Fibroblast of skin of abdomen (primary cell): ENCODE results near the gene UBL3.
A peak's percentile ranks its signal among the peaks of the same experiment; 100 is the strongest.

Source experiments
- DNase-seq: peaks from one replicate; pipeline ENCODE4 v3.0.0-alpha.2; 2013

The UBL3 gene

DNA sequence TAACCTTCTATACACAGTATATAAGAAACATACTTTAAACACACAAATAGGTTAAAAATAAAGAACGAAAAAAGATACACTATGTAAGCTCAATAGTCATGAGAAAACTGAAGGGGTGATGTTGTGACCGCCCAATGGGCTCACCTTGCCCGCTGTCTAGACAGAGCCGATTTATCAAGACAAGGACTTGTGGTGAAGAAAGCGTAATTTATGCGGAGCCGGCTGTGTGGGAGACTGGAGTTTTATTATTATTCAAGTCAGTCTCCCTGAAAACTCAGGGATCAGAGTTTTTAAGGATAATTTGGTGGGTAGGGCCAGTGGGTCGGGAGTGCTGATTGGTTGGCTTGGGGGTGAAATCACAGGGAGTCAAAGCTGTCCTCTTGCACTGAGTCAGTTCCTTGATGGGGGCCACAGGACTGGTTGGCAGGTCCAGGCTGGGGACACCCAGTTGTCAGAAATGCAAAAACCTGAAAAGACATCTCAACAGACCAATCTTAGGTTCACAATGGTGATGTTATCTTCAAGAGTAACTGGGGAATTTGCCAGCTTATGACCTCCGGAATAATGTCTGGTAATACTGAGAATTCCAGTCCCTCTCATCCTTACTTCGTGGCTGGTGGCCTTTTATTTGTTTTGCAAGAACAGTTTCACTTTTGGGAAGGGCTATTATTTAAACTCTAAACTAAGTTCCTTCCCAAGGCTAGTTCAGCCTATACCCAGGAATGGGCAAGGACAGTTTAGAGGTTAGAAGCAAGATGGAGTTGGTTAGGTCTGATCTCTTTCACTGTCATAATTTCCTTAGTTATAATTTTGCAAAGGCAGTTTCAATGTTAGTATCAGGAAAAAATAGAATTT is 96.6 kb downstream of the UBL3 start:
- no peak for DNase-seq

- no peak for DNase-seq
Measured at GRCh38 chr13:29752175-29752574, 98.2 kb downstream of the UBL3 start.

- no peak for DNase-seq
Measured at GRCh38 chr13:29750183-29750530, 100.3 kb downstream of the UBL3 start.

GRCh38 chr13:29749401-29750182 is 100.8 kb downstream of the UBL3 start:
- no peak for DNase-seq

DNA sequence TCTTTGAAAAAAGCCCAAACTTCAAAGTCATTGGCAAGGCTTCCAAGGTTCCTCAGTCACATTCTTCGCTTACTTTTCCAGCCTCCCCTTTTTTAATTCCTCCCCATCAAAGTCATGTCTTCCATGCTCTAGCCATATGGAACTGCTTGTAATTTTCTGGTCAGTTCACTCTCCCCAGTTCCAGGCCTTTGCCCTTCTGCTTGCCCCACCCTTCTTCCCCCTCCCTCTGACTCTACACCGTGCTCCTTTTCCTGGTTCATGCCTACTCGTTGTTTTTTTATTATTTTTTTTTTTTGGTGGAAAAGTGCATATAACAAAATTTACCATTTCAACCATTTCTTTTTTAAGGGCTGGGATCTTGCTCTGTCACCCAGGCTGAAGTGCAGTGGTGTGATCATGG is 102.3 kb downstream of the UBL3 start:
- DNase-seq, result no peak

GRCh38 chr13:29746148-29746677 is 104.2 kb downstream of the UBL3 start:
- no peak for DNase-seq

- no peak for DNase-seq
Measured at GRCh38 chr13:29745704-29746103, 104.7 kb downstream of the UBL3 start.

- DNase-seq, result peak; percentile 72
Measured at GRCh38 chr13:29743201-29743786, 107.1 kb downstream of the UBL3 start.

DNA sequence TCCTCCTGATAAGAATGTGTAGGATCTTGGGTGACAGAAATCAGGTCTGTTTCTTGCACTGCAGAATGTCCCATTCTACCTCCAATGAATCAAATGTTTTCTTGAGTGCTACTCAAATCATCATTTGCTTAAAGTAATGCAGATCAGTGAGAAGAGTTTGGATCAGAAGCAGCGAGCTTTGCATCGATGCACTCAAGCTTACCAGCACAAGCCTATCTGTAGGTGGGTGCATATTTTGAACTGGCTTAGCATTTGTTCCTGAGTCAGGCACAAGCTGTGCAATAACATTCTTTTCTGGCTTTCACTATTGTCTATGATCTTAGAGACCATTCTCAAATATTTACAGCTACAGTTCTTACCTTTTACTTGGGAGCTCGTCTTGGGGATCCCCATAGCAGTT is 109.5 kb downstream of the UBL3 start:
- DNase-seq, result no peak

GRCh38 chr13:29737061-29737460 is 113.4 kb downstream of the UBL3 start:
- no peak for DNase-seq

DNA sequence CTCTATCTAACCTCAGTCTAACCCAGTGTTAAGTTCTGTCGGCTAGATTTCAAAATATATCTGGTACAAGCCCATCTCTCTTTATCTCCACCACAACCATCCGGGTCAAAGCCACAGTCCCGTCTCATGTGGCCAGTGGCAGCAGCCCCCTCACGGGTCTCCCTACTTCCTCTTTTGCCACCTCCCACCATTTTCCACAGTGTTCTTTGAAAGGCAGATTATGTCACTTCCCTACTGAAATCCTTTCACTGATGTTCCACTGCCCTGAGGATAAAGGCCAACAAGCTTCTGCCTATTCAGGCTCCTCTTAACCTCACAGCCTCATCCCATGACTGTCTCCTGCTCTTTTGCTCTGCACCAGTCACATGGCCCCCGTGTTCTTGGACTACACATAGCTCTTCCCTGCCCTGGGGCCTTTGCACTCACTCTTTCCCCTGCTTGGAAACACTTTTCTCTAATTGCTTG is 117.2 kb downstream of the UBL3 start:
- no peak for DNase-seq

GRCh38 chr13:29730253-29730652 is 120.2 kb downstream of the UBL3 start:
- DNase-seq, result no peak

DNA sequence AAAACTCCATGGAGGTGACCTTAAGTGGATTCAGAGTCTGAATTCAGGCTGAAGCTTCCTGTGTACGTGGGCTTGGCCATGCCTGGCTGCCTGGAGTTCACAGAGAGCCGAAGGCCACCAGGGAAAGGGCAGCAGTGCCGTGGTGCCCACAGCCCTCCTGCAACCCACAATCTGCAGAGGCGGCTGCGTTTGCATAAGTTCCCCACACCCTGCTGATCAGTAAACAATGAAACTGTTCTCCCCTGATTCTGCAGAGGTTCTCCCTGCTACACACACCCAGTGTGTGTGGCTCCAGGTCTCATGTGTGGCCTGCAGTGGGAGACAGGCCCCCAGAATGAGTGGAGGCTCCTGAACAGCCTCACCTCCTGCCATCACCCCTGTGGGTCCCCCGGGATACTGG is 128.0 kb downstream of the UBL3 start:
- DNase-seq, result no peak

- no peak for DNase-seq
Measured at GRCh38 chr13:29721766-29722165, 128.7 kb downstream of the UBL3 start.

DNA sequence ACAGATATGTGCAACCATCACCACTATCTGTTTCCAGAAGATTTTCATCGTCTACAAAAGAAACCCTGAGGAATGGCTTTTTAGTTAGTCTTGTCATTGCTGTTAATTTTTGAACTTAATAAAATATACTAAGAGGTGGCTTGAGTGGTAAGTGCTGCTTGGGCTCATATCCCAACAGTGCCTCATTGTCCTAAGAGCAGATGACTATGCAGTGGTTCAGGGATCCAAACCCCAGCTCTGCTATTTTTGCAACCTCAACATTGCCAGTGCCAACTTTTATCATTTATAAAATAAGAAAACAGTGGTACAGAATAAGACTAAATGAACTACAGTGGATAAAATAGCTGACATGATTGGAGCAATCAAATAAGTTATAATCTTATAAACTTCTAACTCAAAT is 131.7 kb downstream of the UBL3 start:
- no peak for DNase-seq

GRCh38 chr13:29716493-29716892 is 133.9 kb downstream of the UBL3 start:
- no peak for DNase-seq
